ENCODE measurements around the gene FHIT.

FHIT gene

DNA sequence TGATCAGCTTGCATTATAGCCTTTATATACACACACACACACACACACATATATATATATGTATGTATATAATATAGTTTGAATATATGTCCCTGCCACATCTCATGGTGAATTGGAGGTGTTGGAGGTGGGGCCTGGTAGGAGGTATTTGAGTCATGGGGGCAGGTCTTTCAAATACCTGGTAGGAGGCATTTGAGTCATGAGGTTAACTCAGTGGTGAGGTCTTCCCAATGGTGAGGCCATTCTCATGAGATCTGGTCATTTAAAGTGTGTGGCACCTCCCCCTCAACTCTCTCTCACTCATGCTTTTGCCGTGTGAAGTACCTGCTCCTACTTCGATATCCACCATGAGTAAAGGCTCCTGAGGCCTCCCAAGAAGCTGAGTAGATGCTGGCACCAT lies 27.5 kb upstream of the FHIT start:
- Histone ChIP-seq H3K79me2 (ENCODE audit: insufficient read depth, low read length) (no peaks in the 10 kb centered on the region), H3F3A (ENCODE audit: insufficient read depth) (no peaks in the 10 kb centered on the region), H3K4me2 (ENCODE audit: low read depth, low read length, poor library complexity, severe bottlenecking) (no peak overlapping the region), H3K9me2 (replicated peaks; ENCODE audit: insufficient read depth, low read length) (no peaks in the 10 kb centered on the region), H2AFZ (ENCODE audit: low read depth, low read length, severe bottlenecking) (no peak overlapping the region), H3K4me3 (ENCODE audit: insufficient read depth, low read length, poor library complexity, severe bottlenecking) (no peak overlapping the region), H3K27ac (ENCODE audit: low read depth, low read length) (no peak overlapping the region), H3K36me3 (ENCODE audit: low read length) (no peaks in the 10 kb centered on the region), H3K27me3 (ENCODE audit: low read length) (no peaks in the 10 kb centered on the region), H4K20me1 (ENCODE audit: low read depth, low read length) (no peaks in the 10 kb centered on the region), H3K9ac (ENCODE audit: low read length) (no peak overlapping the region), H3K9me3 (ENCODE audit: insufficient read depth, low read length) (no peaks in the 10 kb centered on the region)
- TF ChIP-seq EZH2phosphoT487 (conservative IDR thresholded peaks at IDR 0.05; ENCODE audit: low read length): no peak
- TF ChIP-seq, protein P1, sequence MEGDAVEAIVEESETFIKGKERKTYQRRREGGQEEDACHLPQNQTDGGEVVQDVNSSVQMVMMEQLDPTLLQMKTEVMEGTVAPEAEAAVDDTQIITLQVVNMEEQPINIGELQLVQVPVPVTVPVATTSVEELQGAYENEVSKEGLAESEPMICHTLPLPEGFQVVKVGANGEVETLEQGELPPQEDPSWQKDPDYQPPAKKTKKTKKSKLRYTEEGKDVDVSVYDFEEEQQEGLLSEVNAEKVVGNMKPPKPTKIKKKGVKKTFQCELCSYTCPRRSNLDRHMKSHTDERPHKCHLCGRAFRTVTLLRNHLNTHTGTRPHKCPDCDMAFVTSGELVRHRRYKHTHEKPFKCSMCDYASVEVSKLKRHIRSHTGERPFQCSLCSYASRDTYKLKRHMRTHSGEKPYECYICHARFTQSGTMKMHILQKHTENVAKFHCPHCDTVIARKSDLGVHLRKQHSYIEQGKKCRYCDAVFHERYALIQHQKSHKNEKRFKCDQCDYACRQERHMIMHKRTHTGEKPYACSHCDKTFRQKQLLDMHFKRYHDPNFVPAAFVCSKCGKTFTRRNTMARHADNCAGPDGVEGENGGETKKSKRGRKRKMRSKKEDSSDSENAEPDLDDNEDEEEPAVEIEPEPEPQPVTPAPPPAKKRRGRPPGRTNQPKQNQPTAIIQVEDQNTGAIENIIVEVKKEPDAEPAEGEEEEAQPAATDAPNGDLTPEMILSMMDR (IDR thresholded peaks at IDR 0.05; ENCODE audit: insufficient read depth, low read length, poor library complexity, severe bottlenecking): no peak

DNA sequence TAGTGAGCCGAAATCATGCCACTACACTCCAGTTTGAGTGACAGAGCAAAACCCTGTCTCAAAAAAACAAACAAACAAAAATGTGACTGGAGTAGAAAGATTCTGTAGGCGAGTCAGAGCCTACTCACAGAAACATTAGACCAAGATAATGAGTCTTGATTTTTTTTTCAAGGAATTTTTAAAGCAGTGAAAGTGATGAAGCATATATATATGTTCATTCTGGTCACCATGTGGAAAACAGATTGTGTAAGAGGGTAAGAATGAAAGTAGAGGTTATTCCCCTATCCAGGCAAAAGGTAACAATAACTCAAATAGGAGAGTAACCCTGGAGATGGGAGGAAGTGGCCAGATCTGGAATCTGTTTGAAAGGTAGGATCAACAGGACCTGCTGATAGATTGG lies 26.2 kb upstream of the FHIT start:
- Histone ChIP-seq H3F3A (ENCODE audit: insufficient read depth) (no peaks in the 10 kb centered on the region), H3K27me3 (ENCODE audit: low read length) (no peaks in the 10 kb centered on the region), H3K9ac (ENCODE audit: low read length) (no peak overlapping the region), H3K4me3 (ENCODE audit: insufficient read depth, low read length, poor library complexity, severe bottlenecking) (no peak overlapping the region), H2AFZ (ENCODE audit: low read depth, low read length, severe bottlenecking) (no peak overlapping the region), H3K4me2 (ENCODE audit: low read depth, low read length, poor library complexity, severe bottlenecking) (no peak overlapping the region), H3K79me2 (ENCODE audit: insufficient read depth, low read length) (no peaks in the 10 kb centered on the region), H3K9me2 (replicated peaks; ENCODE audit: insufficient read depth, low read length) (no peaks in the 10 kb centered on the region), H3K36me3 (ENCODE audit: low read length) (no peaks in the 10 kb centered on the region), H3K27ac (ENCODE audit: low read depth, low read length) (no peak overlapping the region), H3K9me3 (ENCODE audit: insufficient read depth, low read length) (no peaks in the 10 kb centered on the region), H4K20me1 (ENCODE audit: low read depth, low read length) (no peaks in the 10 kb centered on the region)
- TF ChIP-seq, protein P1 (IDR thresholded peaks at IDR 0.05; ENCODE audit: insufficient read depth, low read length, poor library complexity, severe bottlenecking): no peak
- no peak for TF ChIP-seq EZH2phosphoT487 (conservative IDR thresholded peaks at IDR 0.05; ENCODE audit: low read length)

DNA sequence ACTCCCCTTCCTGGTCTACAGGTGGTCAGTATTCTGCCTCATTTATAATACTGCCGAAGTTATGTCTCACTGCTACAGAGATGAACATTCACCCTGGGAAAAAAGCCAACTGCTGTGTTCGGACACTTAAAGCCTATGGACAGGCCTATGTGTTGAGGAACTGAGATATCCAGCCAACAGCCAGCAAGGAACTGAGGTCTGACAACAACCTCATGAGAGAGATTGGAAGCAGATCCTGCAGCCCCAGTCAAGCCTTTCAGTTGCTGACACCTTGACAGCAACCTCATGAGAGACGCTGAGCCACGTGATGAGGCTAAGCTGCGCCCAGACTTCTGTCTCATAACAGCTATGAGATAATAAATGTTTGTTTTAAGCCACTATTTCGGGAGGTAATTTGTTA lies 18.2 kb upstream of the FHIT start:
- H3K4me3 ChIP-seq (ENCODE audit: insufficient read depth, low read length, poor library complexity, severe bottlenecking): no peak overlapping the region
- H3K9me2 ChIP-seq (replicated peaks; ENCODE audit: insufficient read depth, low read length): no peaks in the 10 kb centered on the region
- H3K9ac ChIP-seq (ENCODE audit: low read length): no peak overlapping the region
- H3K36me3 ChIP-seq (ENCODE audit: low read length): no peaks in the 10 kb centered on the region
- no peaks in the 10 kb centered on the region for H3F3A ChIP-seq (ENCODE audit: insufficient read depth)
- no peaks in the 10 kb centered on the region for H4K20me1 ChIP-seq (ENCODE audit: low read depth, low read length)
- no peak overlapping the region for H2AFZ ChIP-seq (ENCODE audit: low read depth, low read length, severe bottlenecking)
- no peak overlapping the region for H3K27ac ChIP-seq (ENCODE audit: low read depth, low read length)
- H3K9me3 ChIP-seq (ENCODE audit: insufficient read depth, low read length): no peaks in the 10 kb centered on the region
- H3K79me2 ChIP-seq (ENCODE audit: insufficient read depth, low read length): no peaks in the 10 kb centered on the region
- no peak overlapping the region for H3K4me2 ChIP-seq (ENCODE audit: low read depth, low read length, poor library complexity, severe bottlenecking)
- no peaks in the 10 kb centered on the region for H3K27me3 ChIP-seq (ENCODE audit: low read length)
- TF ChIP-seq EZH2phosphoT487 (conservative IDR thresholded peaks at IDR 0.05; ENCODE audit: low read length): no peak
- TF ChIP-seq, protein P1 (IDR thresholded peaks at IDR 0.05; ENCODE audit: insufficient read depth, low read length, poor library complexity, severe bottlenecking): no peak
